ENCODE measurements around the gene HABP2. TPM values are rescaled to one million over a fixed set of nuclear protein-coding genes. Genes with fewer than 3 reads are reported as not detected.

Gene HABP2
- total and polyA plus RNA-seq, 9 of the 15 experiments (the other 6 are each of a cell fraction or from before 2014, with no cell fraction given), result 0.09 TPM; not detected in 8

DNA sequence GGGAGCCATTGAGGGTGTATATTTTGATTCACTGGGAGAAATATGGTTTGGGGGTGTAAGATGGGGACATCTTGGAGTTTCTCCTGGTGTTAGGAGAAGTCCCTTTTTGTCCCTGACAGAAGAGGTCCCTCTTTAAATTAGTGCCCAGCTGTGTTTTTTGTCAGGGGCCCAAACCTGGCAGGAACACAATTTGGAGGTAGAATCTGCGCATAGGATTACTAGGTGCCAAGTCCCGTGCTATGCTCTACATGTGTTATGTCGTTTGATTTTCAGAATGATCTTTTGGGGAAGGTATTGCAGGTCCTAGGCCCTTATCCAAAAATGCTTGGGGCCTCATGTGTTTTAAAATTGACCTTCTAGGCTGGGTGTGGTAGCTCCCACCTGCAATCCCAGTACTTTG lies 36.8 kb upstream of the HABP2 start:
- CTCF ChIA-PET (ENCODE audit: low intra/inter-chr PET ratio), result no interaction called here
- in situ Hi-C loops (cut with MboI) (no loop called here), intact Hi-C loops (cut with micrococcal nuclease) (no loop called here)
- no peaks in the 10 kb centered on the region for H3K4me1 ChIP-seq (replicated peaks in 1 of 2; ENCODE audit: control insufficient read depth in 2 of 2, insufficient read depth in 2 of 2, low read length in 2 of 2)
- no peak overlapping the region for H3K4me3 ChIP-seq
- no peak overlapping the region for H3K27ac ChIP-seq (ENCODE audit: extremely low read depth, low read depth, low read length)
- peaks cover 0 to 13% of the 10 kb centered on the region in 2 experiments; a peak in 2 of 5 replicates for H3K27me3 ChIP-seq (ENCODE audit: control insufficient read depth in 2 of 2, insufficient read depth in 2 of 2, low read length in 2 of 2)
- no peaks in the 10 kb centered on the region for H3K9me1 ChIP-seq (ENCODE audit: control insufficient read depth, insufficient read depth, low read length)
- H2AFZ ChIP-seq (ENCODE audit: low read depth, low read length), result no peak overlapping the region
- no peak overlapping the region for H3K9ac ChIP-seq (ENCODE audit: insufficient read depth in 1 of 2, low read depth in 2 of 2, low read length in 2 of 2)
- H3K4me2 ChIP-seq (ENCODE audit: insufficient read depth, low read length), result no peak overlapping the region
- ATAC-seq (no peak), DNase-seq (ENCODE audit: extremely low read depth in 1 of 4, low spot score in 3 of 4) (no peak), FAIRE-seq (no peak)
- 0 out of 2 replicates have a peak, but pooled peaks cover 2% of the 10 kb centered on the region for H4K20me1 ChIP-seq (replicated peaks; ENCODE audit: control insufficient read depth, insufficient read depth, low read length)
- no peaks in the 10 kb centered on the region for H3K36me3 ChIP-seq (ENCODE audit: control insufficient read depth, insufficient read depth, low read length)
- no peaks in the 10 kb centered on the region for H3K9me3 ChIP-seq (replicated peaks; ENCODE audit: control insufficient read depth, insufficient read depth, low read depth, low read length)
- WGBS (ENCODE audit: insufficient coverage, low coverage, missing lambda C conversion rate), result 0% methylated on average over 3 of the region's 3 CpGs
- no TSS peak for BruUV-seq (replicated peaks)
- POLR2A ChIA-PET, result no interaction called here
- H3K79me2 ChIP-seq (ENCODE audit: control insufficient read depth, insufficient read depth, low read length), result no peaks in the 10 kb centered on the region
- TF ChIP-seq FOSL1 (tag; conservative IDR thresholded peaks at IDR 0.05) (no peak), SIRT6 (IDR thresholded peaks at IDR 0.05; ENCODE audit: low read depth, low read length) (no peak), CEBPB (tag; IDR thresholded peaks at IDR 0.05) (no peak), KDM5B (IDR thresholded peaks at IDR 0.05; ENCODE audit: insufficient replicate concordance, low read depth, low read length) (no peak), STAT6 (CRISPR knock-in tag; IDR thresholded peaks at IDR 0.05) (no peak), ZNF668 (CRISPR knock-in tag; IDR thresholded peaks at IDR 0.05) (no peak), FOXJ2 (tag; IDR thresholded peaks at IDR 0.05) (no peak), ZBTB9 (CRISPR knock-in tag; IDR thresholded peaks at IDR 0.05) (no peak), POLR3G (IDR thresholded peaks at IDR 0.05; ENCODE audit: extremely low read depth, insufficient read length, insufficient replicate concordance) (no peak), ARID3B (CRISPR knock-in tag; IDR thresholded peaks at IDR 0.05; ENCODE audit: borderline replicate concordance) (no peak), TAL1 (IDR thresholded peaks at IDR 0.05) (no peak), TAF1 (IDR thresholded peaks at IDR 0.05; ENCODE audit: control insufficient read depth, extremely low read depth, insufficient read depth, low read length, severe bottlenecking) (no peak), POLR2AphosphoS2 (IDR thresholded peaks at IDR 0.05; ENCODE audit: low read length) (no peak), KLF16 (IDR thresholded peaks at IDR 0.05) (no peak), MEIS2 (IDR thresholded peaks at IDR 0.05; ENCODE audit: partially characterized antibody) (no peak), HNRNPH1 (optimal IDR thresholded peaks at IDR 0.05; ENCODE audit: low read depth, low read length) (no peak), DDX20 (tag; IDR thresholded peaks at IDR 0.05; ENCODE audit: low read depth) (no peak)
- TF ChIP-seq, protein P1, sequence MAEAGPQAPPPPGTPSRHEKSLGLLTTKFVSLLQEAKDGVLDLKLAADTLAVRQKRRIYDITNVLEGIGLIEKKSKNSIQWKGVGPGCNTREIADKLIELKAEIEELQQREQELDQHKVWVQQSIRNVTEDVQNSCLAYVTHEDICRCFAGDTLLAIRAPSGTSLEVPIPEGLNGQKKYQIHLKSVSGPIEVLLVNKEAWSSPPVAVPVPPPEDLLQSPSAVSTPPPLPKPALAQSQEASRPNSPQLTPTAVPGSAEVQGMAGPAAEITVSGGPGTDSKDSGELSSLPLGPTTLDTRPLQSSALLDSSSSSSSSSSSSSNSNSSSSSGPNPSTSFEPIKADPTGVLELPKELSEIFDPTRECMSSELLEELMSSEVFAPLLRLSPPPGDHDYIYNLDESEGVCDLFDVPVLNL (CRISPR knock-in tag; IDR thresholded peaks at IDR 0.05; ENCODE audit: low read depth), result no peak
